Hepatocyte (in vitro differentiated cells): Measurements from ENCODE around the gene SWAP70.

Experiments used
- EZH2 ChIP-seq: fragments of 200-600 bp; sonication (generic); IDR thresholded peaks from 2 replicates; pipeline ENCODE4 v1.6.1; 2016; ENCODE audit warnings: antibody characterized with exemption, mild to moderate bottlenecking, borderline replicate concordance
- TF ChIP-seq, protein P1 (sequence below): fragments of 200-600 bp; sonication (generic); IDR thresholded peaks from 2 replicates; pipeline ENCODE4 v1.5.1; 2016; ENCODE audit warnings: antibody characterized with exemption, mild to moderate bottlenecking; ENCODE audit not compliant: poor library complexity

DNA sequence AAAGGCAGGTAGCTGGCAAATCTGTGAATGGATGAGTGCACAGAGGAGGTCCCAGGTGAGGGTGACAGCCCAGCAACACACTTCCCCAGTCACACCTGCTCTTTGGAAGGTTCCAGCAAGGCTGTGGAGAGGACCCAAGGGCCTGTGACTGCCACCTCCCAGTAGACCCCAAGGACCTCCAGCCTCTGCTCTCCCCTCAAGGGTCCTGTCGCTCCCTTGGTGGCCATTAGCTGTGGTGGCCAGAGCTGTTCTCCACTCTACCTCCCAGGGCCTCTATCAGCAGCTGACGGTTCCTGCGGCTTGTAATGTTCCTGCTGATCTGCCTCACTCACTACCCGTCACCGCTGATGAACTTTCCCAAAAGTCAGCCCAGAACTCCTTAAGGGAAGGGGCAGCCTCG, 93.0 kb downstream of the SWAP70 start:
- TF ChIP-seq, protein P1, sequence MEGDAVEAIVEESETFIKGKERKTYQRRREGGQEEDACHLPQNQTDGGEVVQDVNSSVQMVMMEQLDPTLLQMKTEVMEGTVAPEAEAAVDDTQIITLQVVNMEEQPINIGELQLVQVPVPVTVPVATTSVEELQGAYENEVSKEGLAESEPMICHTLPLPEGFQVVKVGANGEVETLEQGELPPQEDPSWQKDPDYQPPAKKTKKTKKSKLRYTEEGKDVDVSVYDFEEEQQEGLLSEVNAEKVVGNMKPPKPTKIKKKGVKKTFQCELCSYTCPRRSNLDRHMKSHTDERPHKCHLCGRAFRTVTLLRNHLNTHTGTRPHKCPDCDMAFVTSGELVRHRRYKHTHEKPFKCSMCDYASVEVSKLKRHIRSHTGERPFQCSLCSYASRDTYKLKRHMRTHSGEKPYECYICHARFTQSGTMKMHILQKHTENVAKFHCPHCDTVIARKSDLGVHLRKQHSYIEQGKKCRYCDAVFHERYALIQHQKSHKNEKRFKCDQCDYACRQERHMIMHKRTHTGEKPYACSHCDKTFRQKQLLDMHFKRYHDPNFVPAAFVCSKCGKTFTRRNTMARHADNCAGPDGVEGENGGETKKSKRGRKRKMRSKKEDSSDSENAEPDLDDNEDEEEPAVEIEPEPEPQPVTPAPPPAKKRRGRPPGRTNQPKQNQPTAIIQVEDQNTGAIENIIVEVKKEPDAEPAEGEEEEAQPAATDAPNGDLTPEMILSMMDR: no peak
- TF ChIP-seq EZH2: no peak
